ENCODE results near the gene TRMT44.

DNA sequence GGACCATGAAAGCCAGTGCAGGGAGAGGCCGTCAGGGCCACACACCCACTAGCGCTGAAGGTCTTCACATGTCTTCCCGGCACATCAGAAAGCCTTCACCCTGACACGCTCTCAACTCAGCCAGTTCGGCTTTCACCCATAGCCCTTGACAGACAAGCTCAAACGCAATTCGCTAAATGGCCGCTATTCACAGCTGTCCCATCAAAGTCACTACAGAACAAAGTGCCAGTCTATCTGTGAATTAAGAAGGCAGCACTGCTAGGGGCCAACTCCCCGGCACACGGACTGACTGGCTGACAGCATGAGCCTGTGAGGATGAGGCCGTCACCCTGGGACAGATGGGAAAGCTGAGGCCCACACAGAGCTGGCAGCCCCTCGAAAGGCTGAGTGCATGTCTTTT lies 45.8 kb upstream of the TRMT44 start:
- TF ChIP-seq, protein P1, sequence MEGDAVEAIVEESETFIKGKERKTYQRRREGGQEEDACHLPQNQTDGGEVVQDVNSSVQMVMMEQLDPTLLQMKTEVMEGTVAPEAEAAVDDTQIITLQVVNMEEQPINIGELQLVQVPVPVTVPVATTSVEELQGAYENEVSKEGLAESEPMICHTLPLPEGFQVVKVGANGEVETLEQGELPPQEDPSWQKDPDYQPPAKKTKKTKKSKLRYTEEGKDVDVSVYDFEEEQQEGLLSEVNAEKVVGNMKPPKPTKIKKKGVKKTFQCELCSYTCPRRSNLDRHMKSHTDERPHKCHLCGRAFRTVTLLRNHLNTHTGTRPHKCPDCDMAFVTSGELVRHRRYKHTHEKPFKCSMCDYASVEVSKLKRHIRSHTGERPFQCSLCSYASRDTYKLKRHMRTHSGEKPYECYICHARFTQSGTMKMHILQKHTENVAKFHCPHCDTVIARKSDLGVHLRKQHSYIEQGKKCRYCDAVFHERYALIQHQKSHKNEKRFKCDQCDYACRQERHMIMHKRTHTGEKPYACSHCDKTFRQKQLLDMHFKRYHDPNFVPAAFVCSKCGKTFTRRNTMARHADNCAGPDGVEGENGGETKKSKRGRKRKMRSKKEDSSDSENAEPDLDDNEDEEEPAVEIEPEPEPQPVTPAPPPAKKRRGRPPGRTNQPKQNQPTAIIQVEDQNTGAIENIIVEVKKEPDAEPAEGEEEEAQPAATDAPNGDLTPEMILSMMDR (IDR thresholded peaks at IDR 0.05): no peak
- no peak for TF ChIP-seq POLR2A (IDR thresholded peaks at IDR 0.05)

Data from prostate gland (tissue), 2 donors.